ENCODE results near the gene TPRG1.

Gene TPRG1

GRCh38 chr3:189229196-189229828 lies 57.5 kb downstream of the TPRG1 start:
- DNase-seq (ENCODE audit: low read depth, low spot score) = no peak

GRCh38 chr3:189232790-189233189 lies 61.0 kb downstream of the TPRG1 start:
- no peak for DNase-seq (ENCODE audit: low read depth, low spot score)

DNA sequence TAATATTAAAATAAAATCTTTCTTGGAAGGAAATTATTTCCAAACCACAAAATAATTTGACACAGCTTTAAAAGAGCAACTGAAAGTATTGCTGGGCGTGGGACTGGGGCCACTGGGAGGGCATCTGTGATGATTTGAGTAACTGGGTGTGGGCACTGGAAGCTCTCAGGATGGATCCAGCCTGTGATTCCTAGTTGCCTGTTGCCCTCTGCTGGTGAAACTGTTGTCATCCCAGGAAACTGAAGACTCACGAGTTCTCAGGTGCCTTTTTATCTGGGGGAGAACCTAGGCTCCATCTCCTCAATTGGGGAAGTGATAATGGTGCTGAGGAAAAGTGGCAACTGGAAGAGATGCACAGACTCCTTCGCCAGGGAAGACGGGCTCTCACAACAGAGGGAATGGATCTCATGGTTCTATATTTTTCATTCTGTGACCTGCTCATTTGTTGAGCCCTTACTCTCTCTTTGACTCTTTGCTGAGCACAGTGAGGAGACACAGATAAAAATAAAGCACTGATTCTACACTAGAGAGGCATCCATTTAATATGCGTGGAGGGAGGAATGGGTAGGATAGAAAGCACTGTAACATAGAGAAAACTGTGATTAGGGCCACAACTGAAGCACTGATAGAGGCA lies 61.6 kb downstream of the TPRG1 start:
- no peak for DNase-seq (ENCODE audit: low read depth, low spot score)

GRCh38 chr3:189235214-189235613 lies 63.4 kb downstream of the TPRG1 start:
- no peak for DNase-seq (ENCODE audit: low read depth, low spot score)

- no peak for DNase-seq (ENCODE audit: low read depth, low spot score)
Measured at GRCh38 chr3:189236352-189236751, 64.6 kb downstream of the TPRG1 start.

DNA sequence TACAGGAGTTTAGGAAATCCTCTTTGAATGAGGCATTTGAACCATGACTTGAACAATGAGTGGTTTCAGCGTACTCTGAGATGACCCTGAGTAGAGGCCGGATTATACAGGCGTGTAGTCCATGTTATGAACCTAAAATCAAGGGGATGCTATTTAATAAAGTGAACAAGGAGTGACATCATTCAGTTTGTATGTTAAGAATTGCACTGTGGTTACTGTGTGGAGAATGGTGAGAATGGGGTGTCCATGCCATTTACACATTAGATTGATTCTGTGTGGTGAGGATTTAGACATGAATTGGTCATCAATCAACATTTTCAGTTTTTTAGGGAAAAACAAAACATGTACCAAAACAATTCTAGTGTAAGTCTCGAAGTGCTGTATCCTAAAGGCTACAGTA lies 65.8 kb downstream of the TPRG1 start:
- DNase-seq (ENCODE audit: low read depth, low spot score) = no peak

GRCh38 chr3:189238071-189238470 lies 66.3 kb downstream of the TPRG1 start:
- no peak for DNase-seq (ENCODE audit: low read depth, low spot score)

- no peak for DNase-seq (ENCODE audit: low read depth, low spot score)
Measured at GRCh38 chr3:189239616-189240015, 67.8 kb downstream of the TPRG1 start.

- no peak for DNase-seq (ENCODE audit: low read depth, low spot score)
Measured at GRCh38 chr3:189249987-189250386, 78.2 kb downstream of the TPRG1 start.

GRCh38 chr3:189258261-189258660 lies 86.5 kb downstream of the TPRG1 start:
- no peak for DNase-seq (ENCODE audit: low read depth, low spot score)

- DNase-seq (ENCODE audit: low read depth, low spot score) = no peak
Measured at GRCh38 chr3:189260556-189261493, 89.1 kb downstream of the TPRG1 start.

- no peak for DNase-seq (ENCODE audit: low read depth, low spot score)
Measured at GRCh38 chr3:189262746-189263145, 91.0 kb downstream of the TPRG1 start.

- no peak for DNase-seq (ENCODE audit: low read depth, low spot score)
Measured at GRCh38 chr3:189267981-189268613, 96.3 kb downstream of the TPRG1 start.

DNA sequence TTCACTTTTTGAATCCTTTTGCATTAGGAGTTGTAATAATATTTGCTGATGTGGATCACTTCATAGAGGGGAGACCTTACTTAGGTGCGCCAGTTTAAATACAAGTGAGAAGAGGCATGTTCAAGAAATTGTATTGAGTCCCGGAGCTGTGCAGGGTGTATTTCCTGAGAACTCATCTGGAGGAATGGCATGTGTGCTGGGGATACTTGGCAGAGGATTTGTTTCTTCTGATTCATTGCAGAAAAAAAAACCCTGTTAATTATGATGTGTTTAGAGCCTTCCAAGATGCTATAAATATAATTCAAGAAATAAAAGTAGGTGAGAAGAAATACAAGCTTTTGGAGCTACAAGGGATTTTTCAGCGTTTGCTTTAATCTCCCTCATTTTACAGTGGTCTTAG lies 97.6 kb downstream of the TPRG1 start:
- no peak for DNase-seq (ENCODE audit: low read depth, low spot score)

GRCh38 chr3:189270248-189270832 lies 98.6 kb downstream of the TPRG1 start:
- DNase-seq (ENCODE audit: low read depth, low spot score) = no peak

- DNase-seq (ENCODE audit: low read depth, low spot score) = no peak
Measured at GRCh38 chr3:189272500-189273119, 100.8 kb downstream of the TPRG1 start.

- no peak for DNase-seq (ENCODE audit: low read depth, low spot score)
Measured at GRCh38 chr3:189273736-189274135, 102.0 kb downstream of the TPRG1 start.

GRCh38 chr3:189275182-189275581 lies 103.4 kb downstream of the TPRG1 start:
- no peak for DNase-seq (ENCODE audit: low read depth, low spot score)

GRCh38 chr3:189275852-189276251 lies 104.1 kb downstream of the TPRG1 start:
- DNase-seq (ENCODE audit: low read depth, low spot score) = no peak

- DNase-seq (ENCODE audit: low read depth, low spot score) = no peak
Measured at GRCh38 chr3:189276444-189277219, 104.9 kb downstream of the TPRG1 start.

All from activated naive CD8-positive, alpha-beta T cell treated with anti-CD3 and anti-CD28 coated beads, Interleukin-2, amount 50 U/mL, for 16 hours (primary cell).